ENCODE measurements around the gene CDK1. TPM values are rescaled to one million over a fixed set of nuclear protein-coding genes. Genes with fewer than 3 reads are reported as not detected.

Gene CDK1
- total RNA-seq, 4 donors from 2014 or later: 0.66 to 3.5 (median 3.0) TPM

GRCh38 chr10:60788544-60788943 lies 10.3 kb downstream of the CDK1 start:
- Histone ChIP-seq H3K4me3 (no peak overlapping the region), H3K27me3 (no peaks in the 10 kb centered on the region), H3K36me3 (no peaks in the 10 kb centered on the region), H3K27ac (no peak overlapping the region), H3K4me1 (no peaks in the 10 kb centered on the region), H3K9me3 (no peaks in the 10 kb centered on the region)
- DNase-seq (ENCODE audit: low spot score in 2 of 2): no peak
- TF ChIP-seq POLR2A (IDR thresholded peaks at IDR 0.05): no peak

- Histone ChIP-seq H3K27me3 (no peaks in the 10 kb centered on the region), H3K27ac (no peak overlapping the region), H3K4me3 (no peak overlapping the region), H3K36me3 (no peaks in the 10 kb centered on the region), H3K4me1 (no peaks in the 10 kb centered on the region), H3K9me3 (no peaks in the 10 kb centered on the region)
- TF ChIP-seq CTCF (IDR thresholded peaks at IDR 0.05): no peak
- no peak for TF ChIP-seq POLR2A (IDR thresholded peaks at IDR 0.05)
- no peak for TF ChIP-seq EP300 (IDR thresholded peaks at IDR 0.05)
- WGBS, 2 donors: 45 to 47% methylated on average over 4 of the region's 4 CpGs
- DNase-seq (ENCODE audit: low spot score in 2 of 2): no peak
These were observed 11.1 kb downstream of the CDK1 start for GRCh38 chr10:60789340-60789739.

- Histone ChIP-seq H3K36me3 (no peaks in the 10 kb centered on the region), H3K27me3 (no peaks in the 10 kb centered on the region), H3K9me3 (no peaks in the 10 kb centered on the region), H3K4me3 (no peak overlapping the region), H3K4me1 (no peaks in the 10 kb centered on the region), H3K27ac (no peak overlapping the region)
- DNase-seq (ENCODE audit: low spot score in 2 of 2): no peak
- TF ChIP-seq EP300 (IDR thresholded peaks at IDR 0.05) (no peak), CTCF (IDR thresholded peaks at IDR 0.05) (no peak), POLR2A (IDR thresholded peaks at IDR 0.05) (no peak)
- 98 to 100% methylated on average over 4 of the region's 4 CpGs for WGBS, 2 donors
These were observed 16.7 kb downstream of the CDK1 start for GRCh38 chr10:60794953-60795352.

- no peak for DNase-seq (ENCODE audit: low spot score in 2 of 2)
- Histone ChIP-seq H3K27ac (no peak overlapping the region), H3K4me3 (no peak overlapping the region), H3K4me1 (no peaks in the 10 kb centered on the region), H3K36me3 (no peaks in the 10 kb centered on the region), H3K9me3 (no peaks in the 10 kb centered on the region), H3K27me3 (no peaks in the 10 kb centered on the region)
- no peak for TF ChIP-seq POLR2A (IDR thresholded peaks at IDR 0.05)
- TF ChIP-seq CTCF (IDR thresholded peaks at IDR 0.05): no peak
- TF ChIP-seq EP300 (IDR thresholded peaks at IDR 0.05): no peak
- WGBS, 2 donors: 97 to 98% methylated on average over 3 of the region's 3 CpGs
These were observed 17.4 kb downstream of the CDK1 start for GRCh38 chr10:60795465-60796202.

- H3K36me3 ChIP-seq: no peaks in the 10 kb centered on the region
- no peak overlapping the region for H3K27ac ChIP-seq
- no peaks in the 10 kb centered on the region for H3K9me3 ChIP-seq
- H3K27me3 ChIP-seq: no peaks in the 10 kb centered on the region
- peaks cover 0 to 3% (median 0%) of the 10 kb centered on the region in 4 donors for H3K4me1 ChIP-seq
- WGBS, 2 donors: 80 to 86% methylated on average over 1 of the region's 1 CpG
- no peak for DNase-seq (ENCODE audit: low spot score in 2 of 2)
- TF ChIP-seq POLR2A (IDR thresholded peaks at IDR 0.05) (no peak), CTCF (IDR thresholded peaks at IDR 0.05) (no peak), EP300 (IDR thresholded peaks at IDR 0.05) (no peak)
- H3K4me3 ChIP-seq: no peak overlapping the region
These were observed 18.2 kb downstream of the CDK1 start for GRCh38 chr10:60796481-60796880.
